NCI-H146 (cell line): Measurements from ENCODE around the gene TRIM41.
"Not testable (repeated sequence)": the region's sequence is repeated elsewhere in the genome, so short reads cannot be mapped to it uniquely, and the experiment has no call there.

Source experiments
- DNase-seq: peaks from one replicate; lab custom pipeline; 2025; lab: John Stamatoyannopoulos, UW

TRIM41 gene

DNA sequence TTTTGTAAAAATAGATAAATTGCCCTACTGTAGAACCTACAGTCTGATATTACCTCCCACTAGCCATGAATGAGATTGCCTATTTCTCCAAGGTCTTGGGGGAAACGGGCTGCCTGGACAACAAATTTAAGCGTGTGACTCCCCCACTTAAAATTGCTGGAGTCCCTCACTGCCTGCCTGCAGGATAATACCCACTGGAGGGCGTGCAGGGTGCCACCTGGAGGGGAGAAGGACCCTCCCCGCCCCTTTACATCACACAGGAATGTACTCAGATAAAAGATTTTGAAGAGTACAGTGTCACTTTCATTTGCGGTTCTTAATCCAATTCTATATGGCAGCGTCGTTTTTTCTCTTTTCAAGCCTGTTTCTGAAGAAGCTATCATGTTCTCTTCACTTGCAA is 11.9 kb upstream of the TRIM41 start:
- DNase-seq = no peak

DNA sequence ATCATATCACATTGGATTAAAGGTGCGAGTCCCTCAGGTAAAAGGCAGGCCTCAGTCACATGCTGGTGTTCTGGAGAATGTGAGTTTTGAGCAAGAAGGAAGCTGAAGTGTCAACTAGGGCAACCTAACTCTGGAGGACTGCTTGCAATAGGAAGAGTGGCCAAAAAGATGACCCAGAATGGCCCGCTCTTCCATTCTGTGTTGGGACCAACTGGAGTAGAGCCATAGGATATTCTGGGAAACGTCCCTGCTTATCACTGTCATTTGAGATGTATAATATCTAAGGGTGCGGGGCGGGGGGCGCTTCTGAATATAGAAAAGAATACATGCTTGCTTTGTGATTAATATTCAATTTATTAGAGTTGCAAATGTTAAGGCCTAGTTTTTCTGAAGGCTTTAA is 11.0 kb upstream of the TRIM41 start:
- DNase-seq = no peak

DNA sequence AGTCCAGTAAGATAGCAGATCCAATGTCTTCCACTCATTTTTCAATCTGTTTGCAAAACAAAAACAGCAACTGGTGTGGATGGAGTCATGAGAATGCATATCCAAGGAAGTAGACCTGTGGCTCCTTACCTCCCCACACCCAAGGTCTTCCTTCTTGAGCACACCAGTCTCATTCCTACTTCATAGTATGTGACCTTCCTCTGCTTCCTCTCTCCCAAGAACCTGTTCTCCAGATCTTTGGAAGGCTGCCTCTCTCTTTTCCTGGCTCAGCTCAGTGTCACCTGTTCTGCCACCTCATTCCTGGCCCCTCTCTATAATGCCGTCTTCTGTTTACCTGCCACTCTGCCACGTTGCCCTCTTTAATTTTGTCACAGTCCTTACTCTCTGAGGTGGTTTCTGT is 10.1 kb upstream of the TRIM41 start:
- no peak for DNase-seq

DNA sequence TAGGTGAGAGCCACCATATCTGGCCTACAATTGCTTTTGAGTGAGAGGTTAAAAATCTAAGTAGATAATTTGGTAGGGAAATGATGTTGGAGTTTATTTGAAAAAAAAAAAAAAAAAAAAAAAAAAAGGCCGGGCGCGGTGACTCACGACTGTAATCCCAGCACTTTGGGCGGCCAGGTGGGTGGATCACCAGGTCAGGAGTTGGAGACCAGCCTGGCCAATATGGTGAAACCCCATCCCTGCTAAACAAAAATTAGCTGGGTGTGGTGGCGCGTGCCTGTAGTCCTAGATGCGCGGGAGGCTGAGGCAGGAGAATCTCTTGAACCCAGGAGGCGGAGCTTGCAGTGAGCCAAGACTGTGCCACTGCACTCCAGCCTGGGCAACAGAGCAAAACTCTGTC is 8.8 kb upstream of the TRIM41 start:
- not testable (repeated sequence) for DNase-seq

DNA sequence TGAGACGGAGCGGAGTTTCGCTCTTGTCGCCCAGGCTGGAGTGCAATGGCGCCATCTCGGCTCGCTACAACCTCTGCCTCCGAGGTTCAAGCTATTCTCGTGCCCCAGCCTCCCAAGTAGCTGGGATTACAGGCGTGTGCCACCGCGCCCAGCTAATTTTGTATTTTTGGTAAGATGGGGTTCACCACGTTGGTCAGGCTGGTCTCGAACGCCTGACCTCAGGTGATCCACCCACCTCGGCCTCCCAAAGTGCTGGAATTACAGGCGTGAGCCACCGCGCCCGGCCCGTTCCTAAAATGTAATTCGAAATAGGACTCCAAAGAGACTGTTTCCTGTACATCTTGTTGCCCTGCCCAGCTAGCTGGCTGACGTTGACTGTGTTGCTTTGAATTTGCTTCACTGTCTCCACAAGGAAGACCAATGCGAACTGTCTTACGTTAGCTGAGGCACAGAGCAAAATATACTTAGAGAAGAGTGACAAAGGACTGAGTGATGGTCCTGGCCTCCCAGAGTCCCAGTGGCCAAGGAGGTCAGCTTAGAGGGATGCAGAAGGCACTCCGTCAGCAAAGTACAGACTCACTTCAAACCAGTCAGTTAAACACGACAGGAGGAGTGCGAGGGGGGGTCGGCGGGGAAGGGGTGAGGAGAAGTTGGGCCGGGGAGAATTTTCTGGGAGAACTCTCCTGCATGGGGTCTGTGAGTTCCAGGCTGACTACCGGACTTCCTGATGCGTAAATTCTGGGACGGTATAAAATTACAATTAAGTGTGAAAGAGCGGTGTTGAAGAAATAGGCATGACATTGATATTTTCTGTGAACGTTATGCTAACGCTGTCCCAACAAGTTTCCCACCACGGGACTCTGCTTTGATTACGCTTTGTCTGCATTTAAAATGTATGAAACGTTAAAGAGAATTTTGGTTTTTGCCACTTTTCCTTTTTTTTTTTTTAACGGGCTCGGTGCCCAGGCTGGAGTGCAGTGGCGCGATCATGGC is 6.8 kb upstream of the TRIM41 start:
- no peak for DNase-seq

DNA sequence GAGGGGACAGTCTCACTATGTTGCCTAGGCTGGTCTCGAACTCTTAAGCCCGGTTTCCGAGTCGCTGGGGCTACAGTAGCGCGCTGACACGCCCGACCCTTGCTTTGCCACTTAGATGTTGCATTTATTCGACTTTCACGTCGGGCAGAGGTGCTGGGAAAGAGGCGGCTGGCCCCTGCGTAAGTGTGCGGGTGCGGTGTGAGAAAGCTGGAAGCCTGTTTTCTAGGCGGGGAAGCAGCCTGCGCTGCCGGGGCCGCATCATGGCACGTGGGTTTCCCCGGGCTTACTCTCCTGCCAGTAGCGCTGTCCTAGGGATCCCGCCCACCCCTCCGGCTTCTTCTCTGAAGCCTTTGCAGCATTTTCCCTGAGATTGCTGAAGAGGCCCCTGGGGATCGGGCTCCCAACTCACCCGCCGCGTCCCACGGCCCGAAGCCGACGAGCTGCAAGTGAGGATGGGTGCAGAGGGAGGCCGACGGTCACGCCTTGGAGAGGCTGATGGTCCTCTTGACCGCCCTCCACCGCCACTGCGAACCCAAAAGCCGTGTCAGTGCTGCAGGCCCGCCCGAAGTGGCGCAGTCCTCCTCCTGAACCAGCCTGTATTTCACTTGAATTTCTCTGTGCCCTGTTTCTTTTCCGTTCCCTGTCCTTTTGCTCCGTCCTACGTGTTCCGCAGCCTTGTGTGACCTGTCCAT is 5.8 kb upstream of the TRIM41 start:
- DNase-seq = no peak

DNA sequence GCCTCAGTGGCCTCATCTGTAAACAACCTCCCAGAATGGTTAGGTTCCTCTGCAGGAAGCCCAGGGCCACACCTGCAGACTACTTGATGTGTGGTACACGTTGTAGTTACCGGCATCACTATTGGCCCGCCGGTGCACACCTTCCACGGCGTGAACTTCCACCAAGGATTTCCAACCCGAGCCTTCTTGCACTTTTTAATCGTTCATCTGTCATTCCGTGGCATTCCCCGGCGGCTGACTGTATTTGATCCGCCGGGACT is 5.3 kb upstream of the TRIM41 start:
- DNase-seq = no peak

DNA sequence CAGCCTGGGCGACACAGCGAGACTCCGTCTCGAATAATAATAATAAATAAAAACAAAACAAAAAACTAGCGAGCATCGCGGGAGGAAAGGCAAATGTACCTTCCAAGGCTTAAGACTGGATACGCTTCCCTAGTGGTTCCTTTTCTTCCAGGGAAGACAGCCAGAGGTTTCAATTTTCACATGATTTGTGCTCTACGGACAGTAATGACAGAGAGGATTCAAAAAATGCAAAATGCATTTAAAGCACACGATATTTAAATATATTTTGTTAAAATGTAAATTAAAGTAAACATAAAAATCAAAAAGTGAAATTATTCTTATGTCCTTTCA is 4.3 kb upstream of the TRIM41 start:
- DNase-seq = no peak

DNA sequence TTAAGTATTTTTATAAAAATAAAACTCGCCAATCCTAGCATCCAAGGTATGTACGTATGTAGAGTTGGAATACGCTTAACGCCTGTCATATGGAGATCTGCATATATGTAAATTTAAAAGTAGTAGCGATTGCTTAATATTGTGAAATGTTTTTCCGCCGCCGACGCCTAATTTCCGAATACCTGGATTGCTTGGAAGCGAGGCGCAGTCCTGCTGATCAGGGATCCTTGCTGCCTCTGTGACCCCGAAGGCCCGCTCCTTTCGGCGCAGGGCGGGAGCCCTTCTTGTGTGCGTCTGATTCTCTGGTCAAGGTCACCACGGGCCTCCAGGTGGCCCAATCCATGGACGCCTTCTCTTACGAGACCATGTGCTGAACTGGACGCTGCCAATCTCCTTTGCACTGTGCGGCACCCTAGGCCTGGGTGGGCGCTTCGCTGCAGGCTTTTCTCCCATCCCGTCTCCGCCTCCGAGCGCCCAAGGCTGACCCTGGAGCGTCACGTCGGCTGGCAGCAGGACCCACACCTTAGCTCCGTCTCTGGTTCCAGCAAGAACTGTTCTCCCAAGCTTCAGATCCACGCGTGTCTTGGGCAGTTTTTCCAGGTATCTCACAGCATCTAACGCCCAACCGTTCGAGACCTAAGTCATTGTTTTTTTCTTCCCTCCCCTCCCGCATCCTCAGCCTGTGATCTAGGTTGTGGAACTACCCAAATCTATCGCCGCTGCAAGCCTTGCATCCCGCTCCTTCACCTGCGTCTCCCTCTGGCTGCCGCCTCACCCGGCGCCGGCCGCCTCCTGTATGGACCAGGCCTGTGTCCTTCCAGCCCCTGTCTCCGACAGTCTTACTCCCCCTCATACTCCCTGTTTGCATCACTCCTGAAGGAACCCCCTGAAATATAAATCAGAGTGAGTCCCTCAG is 3.6 kb upstream of the TRIM41 start:
- no peak for DNase-seq

DNA sequence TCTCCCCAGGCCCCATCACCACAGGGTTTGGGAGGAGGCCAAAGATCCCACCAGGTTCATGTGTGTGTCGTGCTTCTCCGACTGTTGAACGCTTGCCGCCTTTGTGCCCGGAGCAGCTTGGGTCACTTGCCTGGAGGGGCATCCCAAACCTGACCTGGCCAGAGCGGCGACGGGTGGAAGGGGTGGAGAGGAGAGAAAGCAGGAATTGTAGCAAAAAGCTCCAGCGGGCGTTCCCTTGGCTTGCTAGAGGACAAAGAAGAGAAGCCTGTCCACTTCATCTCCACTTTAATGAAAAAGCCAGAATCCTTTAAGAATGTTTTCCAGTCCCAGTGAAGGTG is 2.9 kb upstream of the TRIM41 start:
- no peak for DNase-seq

DNA sequence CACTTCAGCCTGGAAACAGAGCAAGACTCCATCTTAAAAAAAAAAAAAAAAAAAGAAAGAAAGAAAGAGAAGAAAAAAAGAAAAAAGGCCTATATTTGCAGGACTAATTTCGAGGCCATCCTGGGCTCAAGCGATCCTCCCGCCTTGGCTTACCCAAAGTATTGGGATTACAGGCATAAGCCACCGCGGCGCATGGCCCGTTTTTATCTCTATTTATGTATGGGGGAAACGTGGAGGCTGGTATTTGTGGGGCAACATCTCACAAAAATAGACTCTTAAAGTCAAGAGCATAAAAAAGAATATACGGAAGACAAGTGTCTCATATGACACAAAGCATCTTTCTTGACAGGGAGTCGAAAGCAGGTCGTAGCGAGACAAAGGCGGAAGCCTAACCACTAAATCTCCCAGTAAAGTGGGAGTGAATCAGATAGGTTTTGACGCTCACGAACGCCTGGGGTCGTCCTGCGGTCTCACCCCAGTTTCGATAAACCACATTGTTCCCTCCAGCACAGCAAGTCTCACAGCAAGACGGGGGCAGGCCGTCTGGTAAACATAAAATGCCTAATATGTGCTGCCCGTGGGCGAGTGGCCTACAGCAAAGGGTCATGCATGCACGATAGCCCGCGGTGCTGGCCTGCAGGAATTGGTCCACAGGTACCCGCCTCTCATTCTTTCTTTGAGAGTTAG is 1.8 kb upstream of the TRIM41 start:
- DNase-seq = no peak

DNA sequence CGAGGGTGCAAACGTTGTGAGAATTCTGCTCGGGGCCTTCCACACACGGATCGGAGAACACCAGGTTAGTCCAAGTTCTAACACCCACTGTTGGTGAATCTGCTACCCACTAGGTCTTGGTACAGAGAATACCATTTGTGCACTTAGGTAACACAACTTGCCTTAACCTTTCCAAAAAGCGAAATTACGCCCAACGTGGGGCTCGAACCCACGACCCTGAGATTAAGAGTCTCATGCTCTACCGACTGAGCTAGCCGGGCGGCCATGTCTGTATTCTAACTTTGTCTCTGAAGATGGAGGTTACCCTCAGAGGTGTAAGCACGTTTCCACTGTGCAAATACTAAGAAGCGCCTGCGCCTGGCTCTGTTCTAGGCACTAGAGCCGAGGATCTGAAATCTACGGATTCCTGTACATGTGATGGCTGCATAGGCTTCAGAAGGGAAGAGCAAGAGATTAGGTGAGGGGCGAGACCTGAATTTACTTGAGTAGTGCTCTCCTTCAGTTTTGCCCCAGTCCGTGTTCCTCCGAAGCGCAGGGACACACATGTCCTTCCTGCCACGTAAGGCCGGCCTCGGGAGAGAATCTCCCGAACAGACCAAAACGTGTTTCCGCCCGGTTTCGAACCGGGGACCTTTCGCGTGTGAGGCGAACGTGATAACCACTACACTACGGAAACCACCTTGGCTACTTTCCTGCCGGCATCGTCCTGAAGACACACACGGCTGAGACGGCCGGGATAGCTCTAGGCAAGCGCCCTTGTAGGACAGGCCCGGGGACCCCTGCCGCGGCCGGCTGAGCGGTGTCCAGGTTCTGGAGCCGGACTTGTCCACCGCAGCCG is 1.1 kb upstream of the TRIM41 start:
- no peak for DNase-seq

DNA sequence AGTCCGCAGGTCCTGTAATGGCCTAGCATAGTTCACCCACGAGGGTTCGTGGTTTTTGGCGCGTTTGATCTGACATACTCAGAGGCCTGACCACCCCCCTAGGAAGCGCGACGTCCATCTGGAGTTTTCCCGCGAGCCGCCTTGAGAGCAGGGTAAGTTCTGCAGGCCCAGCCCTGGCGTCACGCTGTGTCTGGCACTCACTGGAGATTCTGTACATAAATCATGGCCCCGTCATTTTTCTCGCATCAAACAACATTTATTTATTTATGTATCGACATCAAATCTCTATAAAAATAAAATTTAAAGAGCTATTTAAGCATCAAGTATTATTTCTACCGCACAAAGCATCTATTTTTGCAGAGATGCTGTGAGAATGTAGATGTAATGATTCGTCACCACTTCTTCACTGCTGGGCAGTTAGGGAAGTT is 437 bp upstream of the TRIM41 start:
- DNase-seq = no peak

DNA sequence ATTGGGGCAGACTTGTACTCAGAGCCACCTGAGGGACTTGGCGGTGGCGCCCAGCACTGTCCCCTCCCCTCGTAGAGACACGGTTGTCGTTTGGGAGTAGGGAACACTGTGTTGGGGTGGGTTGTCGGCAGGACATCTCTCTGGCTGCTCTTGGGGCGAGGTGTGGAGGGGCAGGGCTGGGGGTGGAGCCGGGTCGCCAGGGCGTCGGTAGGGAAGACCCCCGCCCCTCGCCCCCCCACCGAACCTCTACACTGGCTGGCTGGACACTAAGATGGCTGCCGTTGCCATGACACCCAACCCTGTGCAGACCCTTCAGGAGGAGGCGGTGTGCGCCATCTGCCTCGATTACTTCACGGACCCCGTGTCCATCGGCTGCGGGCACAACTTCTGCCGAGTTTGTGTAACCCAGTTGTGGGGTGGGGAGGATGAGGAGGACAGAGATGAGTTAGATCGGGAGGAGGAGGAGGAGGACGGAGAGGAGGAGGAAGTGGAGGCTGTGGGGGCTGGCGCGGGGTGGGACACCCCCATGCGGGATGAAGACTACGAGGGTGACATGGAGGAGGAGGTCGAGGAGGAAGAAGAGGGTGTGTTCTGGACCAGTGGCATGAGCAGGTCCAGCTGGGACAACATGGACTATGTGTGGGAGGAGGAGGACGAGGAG is 778 bp downstream of the TRIM41 start:
- DNase-seq = no peak

DNA sequence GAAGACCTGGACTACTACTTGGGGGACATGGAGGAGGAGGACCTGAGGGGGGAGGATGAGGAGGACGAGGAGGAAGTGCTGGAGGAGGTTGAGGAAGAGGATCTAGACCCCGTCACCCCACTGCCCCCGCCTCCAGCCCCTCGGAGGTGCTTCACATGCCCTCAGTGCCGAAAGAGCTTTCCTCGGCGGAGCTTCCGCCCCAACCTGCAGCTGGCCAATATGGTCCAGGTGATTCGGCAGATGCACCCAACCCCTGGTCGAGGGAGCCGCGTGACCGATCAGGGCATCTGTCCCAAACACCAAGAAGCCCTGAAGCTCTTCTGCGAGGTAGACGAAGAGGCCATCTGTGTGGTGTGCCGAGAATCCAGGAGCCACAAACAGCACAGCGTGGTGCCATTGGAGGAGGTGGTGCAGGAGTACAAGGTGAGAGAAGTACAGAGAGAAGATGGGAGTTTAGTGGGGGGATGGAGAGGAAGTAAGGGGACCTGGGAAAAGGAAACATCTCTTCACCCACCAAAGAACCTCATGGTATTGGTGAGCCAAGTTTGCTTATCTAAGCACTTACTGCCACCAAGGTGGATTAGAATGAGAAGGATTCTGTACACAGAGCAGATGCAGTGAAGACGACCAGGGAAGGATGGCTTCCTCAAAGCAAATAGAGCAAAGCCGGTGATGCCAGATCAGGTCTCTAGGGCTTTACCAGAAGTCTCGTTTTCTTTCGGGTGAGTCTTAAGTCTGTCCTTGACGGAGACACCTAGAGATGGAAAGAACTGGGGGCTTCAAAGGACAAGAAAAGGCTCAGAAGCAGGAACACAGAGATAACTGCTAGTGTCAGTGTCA is 1.5 kb downstream of the TRIM41 start:
- DNase-seq = no peak

DNA sequence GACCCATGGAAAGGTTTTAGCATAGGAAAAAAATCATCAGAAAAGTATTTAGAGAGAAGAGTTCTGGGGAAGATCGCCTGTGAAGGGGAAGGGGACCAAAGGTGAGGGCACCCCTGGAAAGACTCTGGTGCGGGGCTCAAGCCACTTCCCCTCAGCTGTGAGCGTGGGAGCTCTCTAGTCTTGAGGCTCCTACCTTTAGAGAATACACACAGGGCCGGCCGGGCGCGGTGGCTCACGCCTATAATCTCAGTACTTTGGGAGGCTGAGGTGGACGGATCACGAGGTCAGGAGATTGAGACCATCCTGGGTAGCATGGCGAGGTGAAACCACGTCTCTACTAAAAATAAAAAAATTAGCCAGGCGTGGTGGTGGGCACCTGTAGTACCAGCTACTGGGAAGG is 6.9 kb downstream of the TRIM41 start:
- no peak for DNase-seq

DNA sequence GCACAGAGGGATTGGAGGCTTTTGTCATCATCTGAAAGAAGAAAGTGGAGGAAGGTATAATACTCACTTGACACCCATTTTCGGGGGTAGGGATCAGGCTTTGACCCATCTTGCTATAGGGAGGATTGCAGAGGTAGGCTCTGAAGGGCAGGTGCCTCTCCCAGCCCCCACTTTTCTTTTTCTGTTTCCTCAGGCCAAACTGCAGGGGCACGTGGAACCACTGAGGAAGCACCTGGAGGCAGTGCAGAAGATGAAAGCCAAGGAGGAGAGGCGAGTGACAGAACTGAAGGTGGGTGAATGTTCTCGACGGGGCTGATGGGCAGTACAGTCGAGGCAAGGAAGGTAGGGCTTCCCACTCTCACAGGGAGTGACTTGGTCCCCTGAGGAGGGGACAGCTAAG is 7.5 kb downstream of the TRIM41 start:
- DNase-seq = no peak

DNA sequence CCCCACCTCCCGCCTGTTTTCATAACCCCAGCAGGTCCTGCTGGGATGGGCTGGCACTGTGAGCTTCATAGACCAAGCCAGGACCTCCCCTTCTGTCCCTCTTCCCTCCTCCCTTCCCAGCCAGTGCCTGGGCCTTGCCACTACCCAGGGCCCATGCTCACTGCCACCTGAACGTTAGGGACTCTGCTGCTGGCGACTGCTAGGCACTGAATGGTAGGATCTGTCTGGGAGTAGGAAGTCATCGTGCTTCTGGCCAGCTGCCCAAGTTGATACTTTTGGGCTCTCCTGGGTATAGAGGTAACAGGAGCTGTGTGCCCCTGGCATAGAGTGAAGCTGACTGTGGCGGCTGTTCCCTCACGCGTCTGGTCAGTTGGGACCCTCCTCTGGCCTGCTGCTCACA is 8.4 kb downstream of the TRIM41 start:
- DNase-seq = no peak

DNA sequence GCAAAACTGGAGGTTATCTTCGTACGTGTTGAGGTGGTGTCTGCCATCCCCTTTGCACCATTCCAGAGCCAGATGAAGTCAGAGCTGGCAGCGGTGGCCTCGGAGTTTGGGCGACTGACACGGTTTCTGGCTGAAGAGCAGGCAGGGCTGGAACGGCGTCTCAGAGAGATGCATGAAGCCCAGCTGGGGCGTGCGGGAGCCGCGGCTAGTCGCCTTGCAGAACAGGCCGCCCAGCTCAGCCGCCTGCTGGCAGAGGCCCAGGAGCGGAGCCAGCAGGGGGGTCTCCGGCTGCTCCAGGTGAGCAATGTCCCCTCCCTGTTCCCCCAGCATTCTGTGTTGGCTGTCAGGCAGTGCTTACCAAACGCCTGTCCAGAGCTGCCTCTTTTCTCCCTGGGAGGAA is 9.5 kb downstream of the TRIM41 start:
- DNase-seq = no peak
